HG03064 (cell line): ENCODE data around the gene FOXL2.

ENCODE experiments used
- ATAC-seq: cut with Tn5 transposase; IDR thresholded peaks from one replicate; pipeline ENCODE4 v1.9.1; 2021; ENCODE audit warnings: low read depth; ENCODE audit not compliant: unreplicated experiment

Gene FOXL2

GRCh38 chr3:138898708-138899107 lies 48.2 kb downstream of the FOXL2 start:
- no peak for ATAC-seq

GRCh38 chr3:138898301-138898700 lies 48.6 kb downstream of the FOXL2 start:
- no peak for ATAC-seq
